Left ventricle myocardium inferior (tissue), 1 donor: ENCODE measurements around the gene MYO19. TPM values are rescaled to one million over a fixed set of nuclear protein-coding genes. Genes with fewer than 3 reads are reported as not detected.

Source experiments
- DNase-seq: peaks from one replicate; pipeline ENCODE4 v3.0.0-alpha.2; 2020
- H3K27ac ChIP-seq: fragments of 200-600 bp; replicated peaks from 2 replicates; pipeline ENCODE4 v1.8.0; 2021
- H3K27me3 ChIP-seq: fragments of 200-600 bp; 2 replicates; pipeline ENCODE4 v1.8.0; 2021; ENCODE audit warnings: low read depth
- H3K36me3 ChIP-seq: fragments of 200-600 bp; 2 replicates; pipeline ENCODE4 v1.8.0; 2021
- H3K4me1 ChIP-seq: fragments of 200-600 bp; 2 replicates; pipeline ENCODE4 v1.8.0; 2021
- H3K4me3 ChIP-seq: fragments of 200-600 bp; 2 replicates; pipeline ENCODE4 v1.8.0; 2021; ENCODE audit warnings: mild to moderate bottlenecking, moderate library complexity
- H3K9me3 ChIP-seq: fragments of 200-600 bp; replicated peaks from 2 replicates; pipeline ENCODE4 v1.8.0; 2021
- intact Hi-C: fragments of 100-400 bp; cut with micrococcal nuclease; formaldehyde crosslinking; loops from one replicate; pipeline ENCODE4 v1.11.0; 2022
- long read RNA-seq: library from polyadenylated mRNA; unstranded; transcript quantifications from one replicate; pipeline ENCODE4 v2.0.0, GENCODE V29; 2021
- total RNA-seq: library from RNA; stranded (reverse); fragmentation: NEBNext Ultra II Directional; extraction: Animal tissue kit (Norgen Biotek cat#: 25700); gene quantifications from one replicate; pipeline ENCODE4 v1.2.1, GENCODE V29; 2021
- TF ChIP-seq, protein P1 (sequence below): fragments of 200-600 bp; IDR thresholded peaks from 2 replicates; pipeline ENCODE4 v1.8.0; 2021; ENCODE audit warnings: antibody characterized with exemption, mild to moderate bottlenecking, borderline replicate concordance
- donor health status: DM: no; HTN: yes; CAD: no; lungs with severe emphysema.

The MYO19 gene, protein sequence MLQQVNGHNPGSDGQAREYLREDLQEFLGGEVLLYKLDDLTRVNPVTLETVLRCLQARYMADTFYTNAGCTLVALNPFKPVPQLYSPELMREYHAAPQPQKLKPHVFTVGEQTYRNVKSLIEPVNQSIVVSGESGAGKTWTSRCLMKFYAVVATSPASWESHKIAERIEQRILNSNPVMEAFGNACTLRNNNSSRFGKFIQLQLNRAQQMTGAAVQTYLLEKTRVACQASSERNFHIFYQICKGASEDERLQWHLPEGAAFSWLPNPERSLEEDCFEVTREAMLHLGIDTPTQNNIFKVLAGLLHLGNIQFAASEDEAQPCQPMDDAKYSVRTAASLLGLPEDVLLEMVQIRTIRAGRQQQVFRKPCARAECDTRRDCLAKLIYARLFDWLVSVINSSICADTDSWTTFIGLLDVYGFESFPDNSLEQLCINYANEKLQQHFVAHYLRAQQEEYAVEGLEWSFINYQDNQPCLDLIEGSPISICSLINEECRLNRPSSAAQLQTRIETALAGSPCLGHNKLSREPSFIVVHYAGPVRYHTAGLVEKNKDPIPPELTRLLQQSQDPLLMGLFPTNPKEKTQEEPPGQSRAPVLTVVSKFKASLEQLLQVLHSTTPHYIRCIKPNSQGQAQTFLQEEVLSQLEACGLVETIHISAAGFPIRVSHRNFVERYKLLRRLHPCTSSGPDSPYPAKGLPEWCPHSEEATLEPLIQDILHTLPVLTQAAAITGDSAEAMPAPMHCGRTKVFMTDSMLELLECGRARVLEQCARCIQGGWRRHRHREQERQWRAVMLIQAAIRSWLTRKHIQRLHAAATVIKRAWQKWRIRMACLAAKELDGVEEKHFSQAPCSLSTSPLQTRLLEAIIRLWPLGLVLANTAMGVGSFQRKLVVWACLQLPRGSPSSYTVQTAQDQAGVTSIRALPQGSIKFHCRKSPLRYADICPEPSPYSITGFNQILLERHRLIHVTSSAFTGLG
- total RNA-seq, result 11.8 TPM
- long read RNA-seq, partial matches to known transcripts, result 1 of 23 reads
- long read RNA-seq, other reads (novel, unspliced or antisense), result 18 of 23 reads

- Histone ChIP-seq H3K9me3 (no peaks in the 10 kb centered on the region), H3K27me3 (no peaks in the 10 kb centered on the region), H3K36me3 (peaks cover 36% of the 10 kb centered on the region), H3K4me3 (peak within 1 kb of the TSS; percentile 80), H3K27ac (peak within 1 kb of the TSS; percentile 96), H3K4me1 (peaks cover 19% of the 10 kb centered on the region)
- TF ChIP-seq, protein P1, sequence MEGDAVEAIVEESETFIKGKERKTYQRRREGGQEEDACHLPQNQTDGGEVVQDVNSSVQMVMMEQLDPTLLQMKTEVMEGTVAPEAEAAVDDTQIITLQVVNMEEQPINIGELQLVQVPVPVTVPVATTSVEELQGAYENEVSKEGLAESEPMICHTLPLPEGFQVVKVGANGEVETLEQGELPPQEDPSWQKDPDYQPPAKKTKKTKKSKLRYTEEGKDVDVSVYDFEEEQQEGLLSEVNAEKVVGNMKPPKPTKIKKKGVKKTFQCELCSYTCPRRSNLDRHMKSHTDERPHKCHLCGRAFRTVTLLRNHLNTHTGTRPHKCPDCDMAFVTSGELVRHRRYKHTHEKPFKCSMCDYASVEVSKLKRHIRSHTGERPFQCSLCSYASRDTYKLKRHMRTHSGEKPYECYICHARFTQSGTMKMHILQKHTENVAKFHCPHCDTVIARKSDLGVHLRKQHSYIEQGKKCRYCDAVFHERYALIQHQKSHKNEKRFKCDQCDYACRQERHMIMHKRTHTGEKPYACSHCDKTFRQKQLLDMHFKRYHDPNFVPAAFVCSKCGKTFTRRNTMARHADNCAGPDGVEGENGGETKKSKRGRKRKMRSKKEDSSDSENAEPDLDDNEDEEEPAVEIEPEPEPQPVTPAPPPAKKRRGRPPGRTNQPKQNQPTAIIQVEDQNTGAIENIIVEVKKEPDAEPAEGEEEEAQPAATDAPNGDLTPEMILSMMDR, result no peak
- intact Hi-C loops, result no loop called here
- peak; percentile 89 for DNase-seq
Measured at GRCh38 chr17:36534840-36535668, at the start of gene MYO19, which contains the start of gene PIGW. TSS of gene MYO19 (minus strand) at chr17:36534868. CDS start at chr17:36532538, 2,330 bp downstream. TSS of gene PIGW (plus strand) at chr17:36534987. CDS start at chr17:36537102, 2,115 bp downstream.

DNA sequence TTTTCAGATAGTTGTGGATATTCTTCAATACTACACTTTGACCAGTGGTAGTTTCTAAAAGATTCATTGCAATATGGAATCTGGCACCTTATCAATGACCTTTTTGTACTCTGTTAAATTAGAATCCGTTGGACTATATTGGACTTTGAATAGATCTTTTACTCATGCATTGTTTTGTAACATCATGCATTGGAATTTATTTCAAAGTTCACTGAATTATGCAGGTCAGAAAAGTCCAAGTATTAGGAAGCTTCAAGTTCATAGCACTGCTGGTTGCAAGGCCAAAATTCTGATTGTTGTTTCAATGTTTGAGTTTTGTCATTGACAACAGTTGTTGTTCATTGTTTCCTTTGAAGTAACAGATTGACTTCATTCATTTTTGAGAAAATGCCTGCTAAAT is 49.1 kb upstream of the MYO19 start:
- DNase-seq, result no peak
- no peaks in the 10 kb centered on the region for H3K9me3 ChIP-seq
- TF ChIP-seq, protein P1, result no peak
- H3K27me3 ChIP-seq, result no peaks in the 10 kb centered on the region
- H3K4me3 ChIP-seq, result no peak overlapping the region
- no peaks in the 10 kb centered on the region for H3K4me1 ChIP-seq
- intact Hi-C loops, result no loop called here
- peaks cover 99% of the 10 kb centered on the region for H3K36me3 ChIP-seq
- H3K27ac ChIP-seq, result no peak overlapping the region

DNA sequence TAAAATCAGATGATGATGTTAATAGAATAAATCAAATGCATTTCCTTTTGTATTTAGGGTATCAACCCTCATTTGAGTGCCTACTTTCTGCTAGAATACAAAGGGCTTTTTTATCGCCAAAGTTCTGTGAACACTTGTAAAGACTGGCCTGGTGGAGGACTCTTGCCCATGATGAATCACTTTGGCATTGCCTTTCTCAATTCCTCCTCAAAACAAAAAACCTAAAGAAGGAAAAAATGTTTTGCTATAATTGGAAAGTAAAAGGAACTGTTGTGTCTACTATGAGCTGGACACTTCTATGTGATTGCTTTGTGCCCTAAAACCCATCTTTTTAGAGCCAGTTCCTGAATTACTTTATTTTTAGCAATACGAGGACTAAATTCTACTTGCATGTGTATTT is 44.0 kb upstream of the MYO19 start:
- H3K27ac ChIP-seq, result no peak overlapping the region
- H3K27me3 ChIP-seq, result no peaks in the 10 kb centered on the region
- DNase-seq, result no peak
- intact Hi-C loops, result no loop called here
- no peaks in the 10 kb centered on the region for H3K9me3 ChIP-seq
- peaks cover 11% of the 10 kb centered on the region for H3K4me1 ChIP-seq
- peaks cover 75% of the 10 kb centered on the region for H3K36me3 ChIP-seq
- H3K4me3 ChIP-seq, result no peak overlapping the region
- TF ChIP-seq, protein P1, result no peak

- peaks cover 74% of the 10 kb centered on the region for H3K36me3 ChIP-seq
- intact Hi-C loops, result no loop called here
- H3K9me3 ChIP-seq, result no peaks in the 10 kb centered on the region
Measured at GRCh38 chr17:36576793-36577192, 42.1 kb upstream of the MYO19 start.

More at GRCh38 chr17:36576793-36577192, 42.1 kb upstream of the MYO19 start:
- DNase-seq, result no peak
- H3K4me1 ChIP-seq, result peaks cover 11% of the 10 kb centered on the region
- TF ChIP-seq, protein P1, result no peak
- no peak overlapping the region for H3K4me3 ChIP-seq
- H3K27ac ChIP-seq, result no peak overlapping the region
- H3K27me3 ChIP-seq, result no peaks in the 10 kb centered on the region
